ENCODE data around the gene RPTOR.

DNA sequence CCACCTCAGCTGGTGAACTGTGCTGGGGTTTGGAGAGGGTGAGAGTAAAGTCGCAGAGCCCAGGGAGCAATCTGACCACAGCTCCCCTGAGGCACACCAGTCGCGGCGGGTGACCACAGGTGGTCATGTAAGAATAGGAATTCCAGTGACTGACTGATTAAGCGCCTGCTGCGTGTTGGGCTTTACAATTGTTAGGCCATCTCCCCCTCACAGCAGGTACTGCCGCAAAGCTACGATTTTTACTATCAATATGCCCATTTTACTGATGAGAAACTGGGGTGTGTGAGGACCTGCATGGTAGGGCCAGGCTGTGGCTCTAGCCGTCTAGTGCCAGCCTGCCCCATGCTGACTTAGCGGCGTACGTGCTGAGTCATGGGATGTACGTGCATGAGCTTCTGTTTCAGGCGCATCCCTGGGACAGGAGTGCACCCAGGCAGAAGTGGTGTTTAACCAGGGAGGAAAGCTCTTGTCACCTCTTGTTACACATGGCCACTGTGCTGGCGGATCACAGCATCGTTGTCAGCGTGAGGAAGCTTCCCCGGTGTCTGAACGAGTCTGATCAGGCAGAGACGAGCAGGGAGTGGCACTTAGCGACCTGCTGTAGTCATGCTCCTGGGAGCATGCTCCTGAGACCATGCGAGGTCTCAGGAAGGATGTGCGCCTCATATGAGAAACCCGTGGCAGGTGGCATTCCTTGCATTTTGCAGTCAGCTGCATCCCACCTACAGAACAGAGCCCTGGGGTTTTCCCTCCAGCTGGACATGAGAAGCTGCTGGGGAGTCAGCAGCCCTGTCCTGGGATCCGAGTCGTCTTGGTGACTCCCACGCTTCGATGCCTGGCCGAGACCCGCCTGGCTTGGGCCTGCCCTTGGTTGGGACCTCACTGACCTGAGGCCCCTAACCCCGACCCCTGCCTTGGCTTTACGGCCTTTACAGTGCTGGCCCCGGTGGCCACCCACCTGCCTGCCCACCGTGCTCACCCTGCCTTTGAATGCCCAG is 283.3 kb downstream of the RPTOR start:
- TF ChIP-seq GATA2 (IDR thresholded peaks at IDR 0.05; ENCODE audit: low read depth, low read length) (no peak), GATA3 (IDR thresholded peaks at IDR 0.05; ENCODE audit: low read depth, low read length) (no peak)
